NK-92 treated with Interleukin-12 subunit alpha and Interleukin-12 subunit beta, amount 100 ng/mL, for 24 hours (cell line): ENCODE results near the gene ULK2.

Experiments
- DNase-seq: peaks from one replicate; lab custom pipeline; 2025; lab: John Stamatoyannopoulos, UW

The ULK2 gene

DNA sequence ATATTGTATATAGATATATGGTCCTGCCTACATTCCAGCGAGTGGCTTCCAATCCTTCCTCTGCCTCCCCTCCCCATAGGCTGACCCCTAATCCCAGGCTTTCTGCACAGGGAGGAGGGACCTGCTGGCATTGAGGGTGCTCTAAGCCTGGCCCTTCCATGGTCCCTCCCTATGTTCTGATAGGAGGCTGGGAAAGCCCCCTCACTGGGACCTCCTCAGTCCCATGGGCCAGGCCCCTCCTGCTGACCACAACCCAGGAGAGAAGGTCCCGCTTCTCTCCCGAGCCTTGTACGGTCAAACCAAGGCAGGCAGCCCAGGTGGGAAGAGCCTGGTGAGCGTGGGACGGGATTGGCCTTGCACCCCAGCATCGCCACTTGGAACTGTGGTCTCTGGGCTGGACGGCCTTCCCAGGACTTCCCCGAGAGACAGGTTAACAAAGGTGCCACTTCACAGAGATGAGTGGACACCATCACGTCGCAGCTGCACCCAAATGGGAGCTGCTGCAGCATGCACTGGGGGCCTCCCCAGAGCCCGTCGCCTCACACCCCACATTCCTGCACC, 120.5 kb downstream of the ULK2 start:
- no peak for DNase-seq

DNA sequence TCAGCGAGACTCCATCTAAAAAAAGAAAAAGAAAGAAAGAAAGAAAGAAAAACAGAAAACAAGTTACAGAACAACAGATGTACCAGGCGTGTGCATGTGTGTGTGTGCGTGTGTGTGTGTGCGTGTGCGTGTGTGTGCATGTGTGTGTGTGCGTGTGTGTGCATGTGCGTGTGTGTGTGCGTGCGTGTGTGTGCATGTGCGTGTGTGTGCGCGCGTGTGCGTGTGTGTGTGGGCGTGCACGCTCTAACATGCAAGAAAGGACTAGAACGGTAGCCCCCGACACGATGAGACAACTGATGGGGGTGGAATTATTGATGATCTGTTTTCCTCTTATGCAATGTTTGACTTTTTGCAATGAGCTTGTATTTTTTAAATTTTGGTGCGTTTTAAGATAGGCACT, 121.2 kb downstream of the ULK2 start:
- no peak for DNase-seq

- no peak for DNase-seq
Measured at GRCh38 chr17:19744922-19745757, 122.6 kb downstream of the ULK2 start.

DNA sequence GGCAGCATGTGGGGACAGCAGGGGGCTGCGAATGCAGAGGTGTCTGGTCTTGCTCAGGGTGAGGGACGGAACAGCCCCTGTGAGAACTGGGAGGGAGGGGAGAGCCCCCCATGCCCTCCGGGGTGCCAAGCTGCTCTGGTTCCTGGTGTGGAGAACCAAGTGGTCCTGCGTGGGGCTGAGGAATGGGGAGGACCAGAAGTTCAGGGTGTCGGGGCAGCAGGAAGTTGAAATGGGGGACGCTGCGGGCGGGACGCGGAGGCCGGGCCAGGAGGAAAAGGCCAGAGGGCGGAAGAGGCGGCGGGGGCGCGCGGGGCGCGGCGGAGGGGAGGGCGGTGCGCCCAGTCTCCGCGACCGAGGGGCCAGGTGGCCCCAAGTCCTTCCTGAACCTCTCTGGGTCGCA, 123.2 kb downstream of the ULK2 start:
- DNase-seq, result no peak

GRCh38 chr17:19743101-19744100, 124.3 kb downstream of the ULK2 start:
- DNase-seq, result no peak

DNA sequence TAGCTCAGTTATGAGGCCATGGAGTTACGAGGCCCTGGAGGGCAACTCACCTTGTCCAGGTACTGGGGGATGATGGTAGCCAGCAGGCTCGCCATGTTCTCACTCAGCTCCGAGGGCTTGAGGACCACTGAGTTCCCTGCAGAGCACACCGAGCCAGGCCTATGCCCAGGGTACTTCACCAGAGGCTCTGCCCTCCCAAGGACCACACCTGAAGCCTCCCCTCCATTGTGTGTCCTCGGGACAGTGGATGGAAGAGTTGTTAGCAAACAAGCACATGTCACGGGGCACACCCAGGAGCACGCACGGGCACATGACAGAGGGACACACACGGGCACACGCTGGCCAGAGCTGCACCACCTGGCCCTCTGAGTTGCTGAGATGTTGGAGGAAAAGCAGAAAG, 125.2 kb downstream of the ULK2 start:
- no peak for DNase-seq

GRCh38 chr17:19741832-19742457, 125.8 kb downstream of the ULK2 start:
- no peak for DNase-seq

DNA sequence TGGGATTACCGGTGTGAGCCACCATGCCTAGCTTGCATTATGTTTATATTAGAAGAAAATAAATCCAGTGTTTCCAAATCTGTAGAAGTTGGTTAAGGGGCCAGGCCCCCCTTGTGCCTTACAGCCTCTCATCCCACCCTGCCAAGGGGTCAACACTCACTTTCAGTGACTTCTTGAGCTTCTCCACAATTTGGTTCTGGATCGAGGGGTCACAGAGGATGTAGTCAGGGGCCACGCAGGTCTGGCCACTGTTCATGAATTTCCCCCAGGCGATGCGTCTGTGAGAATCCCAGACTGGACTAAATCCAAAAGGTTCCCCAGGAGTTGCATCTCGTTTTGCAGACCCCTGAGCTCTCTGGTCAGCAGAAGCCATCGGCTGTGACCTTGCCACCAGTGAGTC, 126.8 kb downstream of the ULK2 start:
- DNase-seq, result no peak

GRCh38 chr17:19739241-19740201, 128.2 kb downstream of the ULK2 start:
- no peak for DNase-seq

DNA sequence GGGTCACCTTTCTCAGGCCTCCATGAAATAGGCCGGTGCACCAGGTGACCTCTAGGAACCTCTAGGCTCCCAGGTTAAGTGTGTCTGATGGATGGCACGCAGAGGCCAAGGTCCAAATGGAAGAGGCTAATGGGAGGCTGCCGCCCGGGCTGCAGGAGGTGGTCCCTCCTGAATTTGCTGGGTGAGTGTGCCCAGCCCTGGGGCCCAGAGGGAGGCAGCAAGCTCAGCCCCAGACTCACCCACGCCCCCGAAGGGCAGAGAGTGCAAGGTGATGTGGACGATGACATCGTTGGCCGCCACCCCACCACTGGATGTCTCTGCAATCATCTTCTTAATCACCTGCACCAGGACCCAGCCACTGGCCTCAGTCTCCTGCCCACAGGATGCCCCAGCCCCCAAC, 129.0 kb downstream of the ULK2 start:
- no peak for DNase-seq

GRCh38 chr17:19738073-19738449, 129.7 kb downstream of the ULK2 start:
- no peak for DNase-seq

GRCh38 chr17:19737305-19738072, 130.2 kb downstream of the ULK2 start:
- no peak for DNase-seq

- DNase-seq, result no peak
Measured at GRCh38 chr17:19736071-19736470, 131.7 kb downstream of the ULK2 start.

DNA sequence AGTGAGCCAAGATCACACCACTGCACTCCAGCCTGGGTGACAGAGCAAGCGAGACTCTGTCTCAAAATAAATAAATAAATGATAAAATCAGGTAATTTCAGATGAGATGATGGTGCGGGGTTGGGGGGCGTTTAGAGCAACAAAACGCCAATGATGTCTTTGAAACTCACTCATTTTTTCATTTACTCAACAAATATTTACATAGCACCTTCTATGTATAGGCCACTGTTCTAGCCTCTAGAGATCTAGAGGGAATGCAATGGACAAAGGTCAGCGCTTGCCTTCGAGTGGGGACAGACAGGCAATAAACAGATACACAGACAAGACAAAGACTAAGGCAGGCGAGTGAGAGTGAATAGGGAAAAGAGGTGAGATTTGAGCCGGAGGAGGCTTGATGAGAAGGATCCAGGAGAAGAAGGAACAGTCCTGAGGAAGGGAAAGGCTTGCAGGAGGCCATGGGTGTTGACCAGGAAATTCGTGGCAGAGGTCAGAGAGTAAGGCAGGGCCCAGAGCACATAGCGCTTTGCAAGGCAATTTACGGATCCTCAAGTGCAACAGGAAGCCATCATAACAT, 133.7 kb downstream of the ULK2 start:
- DNase-seq, result no peak

GRCh38 chr17:19731626-19732025, 136.1 kb downstream of the ULK2 start:
- DNase-seq, result no peak

DNA sequence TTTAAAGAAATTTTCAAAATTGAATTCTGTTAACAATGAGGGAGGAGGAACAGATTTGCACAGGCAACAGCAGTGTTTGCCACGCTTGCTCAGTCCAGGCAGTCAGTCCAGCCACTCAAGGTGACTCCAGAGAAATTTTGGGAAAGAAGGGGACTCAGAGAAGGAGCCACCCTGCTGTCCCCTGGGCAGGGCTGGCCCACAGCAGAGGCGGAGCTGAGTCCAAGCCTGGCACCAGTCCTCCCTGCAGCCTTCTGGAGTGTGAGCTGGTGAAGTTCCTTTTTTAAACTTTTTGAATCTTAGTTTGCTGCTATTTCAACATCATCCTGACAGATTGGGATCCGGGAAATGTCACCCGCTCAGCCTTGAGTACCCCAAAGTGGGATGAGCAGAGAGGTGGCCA, 136.9 kb downstream of the ULK2 start:
- DNase-seq, result no peak

DNA sequence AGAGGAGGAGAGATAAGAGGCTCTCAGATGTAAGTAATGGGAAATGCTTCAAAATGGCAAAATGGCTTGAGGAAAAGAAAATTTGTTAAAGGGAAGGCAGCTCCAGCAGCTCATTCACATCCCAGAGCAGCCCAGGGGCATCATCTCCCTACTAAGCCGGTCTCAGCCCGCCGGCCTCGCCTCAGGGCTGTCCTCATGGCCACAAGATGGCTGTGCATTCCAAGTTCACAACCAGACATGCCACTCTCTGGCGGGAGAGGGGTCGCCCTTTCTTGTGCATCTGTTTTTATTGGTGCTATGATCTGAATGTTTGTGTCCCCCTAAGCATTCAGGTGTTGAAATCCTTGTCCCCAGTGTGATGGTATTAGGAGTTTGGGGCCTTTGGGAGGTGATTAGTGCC, 137.8 kb downstream of the ULK2 start:
- no peak for DNase-seq

GRCh38 chr17:19728084-19728495, 139.6 kb downstream of the ULK2 start:
- no peak for DNase-seq

DNA sequence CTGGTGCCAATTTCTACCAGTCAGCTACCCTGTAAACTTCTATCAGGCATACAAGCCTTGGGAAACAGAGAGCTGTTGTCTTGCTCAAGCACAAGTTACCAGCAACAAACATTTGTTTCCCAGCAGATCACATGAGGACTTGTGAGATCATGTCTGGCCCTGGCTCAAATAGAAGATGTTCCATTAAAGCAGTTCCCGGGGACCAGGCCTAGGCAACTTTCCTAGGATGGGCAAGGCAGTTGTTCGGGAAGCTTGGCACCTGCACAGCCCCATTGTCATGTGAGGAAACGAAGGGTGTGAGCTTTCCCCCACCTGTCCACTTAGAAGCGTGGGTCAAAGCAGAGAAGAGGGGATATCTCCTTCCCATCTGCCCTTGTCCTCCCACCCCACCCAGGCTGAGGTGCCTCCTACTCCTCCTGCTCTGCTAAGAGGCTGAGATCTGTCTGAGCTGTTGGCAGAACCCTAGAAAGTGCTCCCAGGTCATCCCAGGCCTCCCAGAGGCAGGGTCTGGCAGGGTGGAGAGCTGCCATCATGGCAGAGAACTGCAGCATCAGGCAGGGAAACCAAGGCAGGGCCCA, 140.1 kb downstream of the ULK2 start:
- DNase-seq, result no peak
